ENCODE measurements around the gene CIB1. TPM values are rescaled to one million over a fixed set of nuclear protein-coding genes. Genes with fewer than 3 reads are reported as not detected.

CIB1 gene
- total RNA-seq, 4 donors from 2014 or later = 22.8 to 35.6 (median 25.5) TPM

DNA sequence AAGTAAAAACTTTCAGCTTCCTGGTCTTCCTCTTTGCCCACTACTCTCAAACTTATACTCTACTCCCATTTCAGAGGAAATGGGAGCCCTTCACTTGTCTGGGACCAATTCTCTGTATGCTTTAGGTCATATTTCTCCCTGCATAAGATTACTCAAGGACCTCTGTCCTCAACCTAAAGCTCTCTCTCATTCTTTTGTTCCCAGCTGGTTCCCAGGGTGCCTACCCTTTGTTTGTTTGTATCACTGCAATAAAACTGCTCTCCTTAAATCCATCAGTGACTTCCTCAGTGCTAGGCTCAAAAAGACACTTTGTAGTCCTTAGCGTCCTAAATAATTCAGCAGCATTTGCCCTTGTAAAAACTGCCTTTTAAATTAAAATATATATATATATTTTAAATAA is 34.7 kb upstream of the CIB1 start:
- Histone ChIP-seq H3K4me3 (peak overlapping the region in 1 of 2 donors; percentile 86), H3K9me3 (no peaks in the 10 kb centered on the region), H3K27me3 (no peaks in the 10 kb centered on the region), H3K27ac (no peak overlapping the region), H3K4me1 (peaks cover 9 to 79% (median 24%) of the 10 kb centered on the region in 3 donors), H3K36me3 (peaks cover 0 to 50% of the 10 kb centered on the region in 2 donors)
- 50 to 56% methylated on average over 1 of the region's 1 CpG for WGBS, 2 donors (ENCODE audit: low coverage in 1 of 2)
- ATAC-seq = no peak
- TF ChIP-seq, protein P1, sequence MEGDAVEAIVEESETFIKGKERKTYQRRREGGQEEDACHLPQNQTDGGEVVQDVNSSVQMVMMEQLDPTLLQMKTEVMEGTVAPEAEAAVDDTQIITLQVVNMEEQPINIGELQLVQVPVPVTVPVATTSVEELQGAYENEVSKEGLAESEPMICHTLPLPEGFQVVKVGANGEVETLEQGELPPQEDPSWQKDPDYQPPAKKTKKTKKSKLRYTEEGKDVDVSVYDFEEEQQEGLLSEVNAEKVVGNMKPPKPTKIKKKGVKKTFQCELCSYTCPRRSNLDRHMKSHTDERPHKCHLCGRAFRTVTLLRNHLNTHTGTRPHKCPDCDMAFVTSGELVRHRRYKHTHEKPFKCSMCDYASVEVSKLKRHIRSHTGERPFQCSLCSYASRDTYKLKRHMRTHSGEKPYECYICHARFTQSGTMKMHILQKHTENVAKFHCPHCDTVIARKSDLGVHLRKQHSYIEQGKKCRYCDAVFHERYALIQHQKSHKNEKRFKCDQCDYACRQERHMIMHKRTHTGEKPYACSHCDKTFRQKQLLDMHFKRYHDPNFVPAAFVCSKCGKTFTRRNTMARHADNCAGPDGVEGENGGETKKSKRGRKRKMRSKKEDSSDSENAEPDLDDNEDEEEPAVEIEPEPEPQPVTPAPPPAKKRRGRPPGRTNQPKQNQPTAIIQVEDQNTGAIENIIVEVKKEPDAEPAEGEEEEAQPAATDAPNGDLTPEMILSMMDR (IDR thresholded peaks at IDR 0.05) = no peak

DNA sequence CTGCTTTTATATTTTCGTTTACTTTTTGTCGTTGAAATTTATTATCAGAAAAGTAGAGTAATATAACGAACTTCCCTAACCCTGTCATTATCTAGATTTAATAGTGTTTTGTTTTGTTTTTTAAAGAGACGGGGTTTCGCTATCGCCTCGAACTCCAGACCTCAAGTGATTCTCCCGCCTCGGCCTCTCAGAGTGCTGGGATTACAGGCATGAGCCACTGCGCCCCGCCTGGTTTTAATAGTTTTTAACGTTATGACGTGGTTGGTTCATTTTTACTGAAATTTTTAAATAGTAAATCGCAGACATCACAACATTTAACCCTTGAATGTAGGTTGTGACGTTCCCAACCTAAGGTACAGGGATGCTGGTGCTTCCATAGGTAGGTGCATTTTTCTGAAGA is 32.7 kb upstream of the CIB1 start:
- Histone ChIP-seq H3K27me3 (no peaks in the 10 kb centered on the region), H3K4me3 (peak overlapping the region; percentile 70 to 86), H3K36me3 (peaks cover 0 to 30% of the 10 kb centered on the region in 2 donors), H3K9me3 (no peaks in the 10 kb centered on the region), H3K4me1 (peaks cover 9 to 62% (median 24%) of the 10 kb centered on the region in 3 donors), H3K27ac (peak overlapping the region; percentile 92 to 99 (median 98))
- TF ChIP-seq POLR2AphosphoS5 (IDR thresholded peaks at IDR 0.05) (no peak), POLR2A (IDR thresholded peaks at IDR 0.05) (no peak), EP300 (IDR thresholded peaks at IDR 0.05) (no peak)
- TF ChIP-seq, protein P1 (IDR thresholded peaks at IDR 0.05) = no peak
- WGBS, 2 donors (ENCODE audit: low coverage in 1 of 2) = 5 to 12% methylated on average over 15 of the region's 15 CpGs
- ATAC-seq = no peak

DNA sequence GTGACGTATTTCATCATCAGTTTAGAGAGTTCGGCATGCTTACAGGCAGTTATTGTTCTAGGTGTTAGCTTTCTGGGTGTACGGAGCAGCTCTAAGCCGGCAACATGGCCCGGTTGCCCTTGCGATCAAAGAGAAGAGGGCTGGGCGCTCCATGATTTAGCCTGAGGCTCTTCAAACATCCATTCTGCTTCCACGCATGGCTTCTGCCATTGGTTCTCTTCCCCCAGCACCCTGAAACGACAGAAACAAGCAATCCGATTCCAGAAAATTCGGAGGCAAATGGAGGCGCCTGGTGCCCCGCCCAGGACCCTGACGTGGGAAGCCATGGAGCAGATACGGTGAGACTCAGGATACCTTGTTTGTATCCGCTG is 32.3 kb upstream of the CIB1 start:
- TF ChIP-seq EP300 (IDR thresholded peaks at IDR 0.05) = no peak
- TF ChIP-seq, protein P1 (IDR thresholded peaks at IDR 0.05) = no peak
- no peak for TF ChIP-seq POLR2AphosphoS5 (IDR thresholded peaks at IDR 0.05)
- Histone ChIP-seq H3K4me3 (peak overlapping the region; percentile 70 to 86), H3K4me1 (peaks cover 9 to 58% (median 24%) of the 10 kb centered on the region in 3 donors), H3K27ac (peak overlapping the region; percentile 92 to 99 (median 98)), H3K36me3 (peaks cover 0 to 26% of the 10 kb centered on the region in 2 donors), H3K27me3 (no peaks in the 10 kb centered on the region), H3K9me3 (no peaks in the 10 kb centered on the region)
- 0% methylated on average over 2 to 3 of the region's 16 CpGs for WGBS, 2 donors (ENCODE audit: low coverage in 1 of 2)
- peak; percentile 11 for ATAC-seq

DNA sequence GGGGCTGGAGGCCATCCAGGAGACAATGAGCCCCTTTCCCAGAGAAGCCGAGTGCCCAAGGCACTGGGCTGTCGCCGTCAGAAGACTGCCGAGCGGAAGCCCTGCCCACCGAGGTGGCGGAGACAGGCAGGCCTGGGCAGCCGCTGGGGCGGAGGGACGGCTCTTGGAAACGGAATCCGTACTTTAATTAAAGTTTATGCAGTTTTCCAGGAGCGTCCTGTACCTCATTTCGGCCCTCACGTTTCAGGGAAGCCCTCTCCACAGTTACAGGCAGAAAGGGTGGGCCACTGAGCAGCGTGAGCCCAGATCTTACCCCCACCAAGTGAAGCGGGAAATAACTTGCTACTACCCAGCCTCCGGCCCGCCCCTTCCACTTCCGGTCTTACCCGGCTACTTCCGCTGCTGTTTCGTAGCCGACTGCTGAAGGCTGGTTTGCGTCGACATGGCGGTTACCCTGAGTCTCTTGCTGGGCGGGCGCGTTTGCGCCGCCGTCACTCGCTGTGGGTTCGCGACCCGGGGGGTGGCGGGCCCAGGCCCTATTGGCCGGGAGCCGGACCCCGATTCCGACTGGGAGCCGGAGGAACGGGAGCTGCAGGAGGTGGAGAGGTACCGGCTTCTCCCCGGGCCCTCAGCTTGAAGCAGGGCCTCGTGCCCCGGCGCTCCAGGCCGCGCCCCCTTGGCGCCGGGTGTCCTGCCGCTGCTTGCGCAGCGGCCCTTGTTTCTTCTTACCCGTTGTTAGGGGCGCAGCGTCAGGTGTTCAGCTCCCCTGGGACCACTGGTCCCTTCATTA is 31.7 kb upstream of the CIB1 start, which contains the start of gene NGRN:
NGRN (plus strand) TSS at position 402 of the 790 bp plus-strand sequence; CDS start at position 443, 41 bp downstream.
- peaks cover 0 to 20% of the 10 kb centered on the region in 2 donors for H3K36me3 ChIP-seq
- peaks cover 9 to 52% (median 24%) of the 10 kb centered on the region in 3 donors for H3K4me1 ChIP-seq
- ATAC-seq = peak; percentile 97
- H3K27ac ChIP-seq = peak within 1 kb of the TSS; percentile 92 to 99 (median 98)
- H3K9me3 ChIP-seq = no peaks in the 10 kb centered on the region
- peak within 1 kb of the TSS; percentile 70 to 86 for H3K4me3 ChIP-seq
- 0 to 2% methylated on average over 1 to 15 of the region's 59 CpGs for WGBS, 2 donors (ENCODE audit: low coverage in 1 of 2)
- peak; percentile 90 for TF ChIP-seq POLR2AphosphoS5 (IDR thresholded peaks at IDR 0.05)
- TF ChIP-seq EP300 (IDR thresholded peaks at IDR 0.05) = no peak
- peak; percentile 56 to 72 for TF ChIP-seq POLR2A (IDR thresholded peaks at IDR 0.05)
- TF ChIP-seq, protein P1 (IDR thresholded peaks at IDR 0.05) = peak in 1 of 4 experiments; percentile 11
- no peaks in the 10 kb centered on the region for H3K27me3 ChIP-seq

DNA sequence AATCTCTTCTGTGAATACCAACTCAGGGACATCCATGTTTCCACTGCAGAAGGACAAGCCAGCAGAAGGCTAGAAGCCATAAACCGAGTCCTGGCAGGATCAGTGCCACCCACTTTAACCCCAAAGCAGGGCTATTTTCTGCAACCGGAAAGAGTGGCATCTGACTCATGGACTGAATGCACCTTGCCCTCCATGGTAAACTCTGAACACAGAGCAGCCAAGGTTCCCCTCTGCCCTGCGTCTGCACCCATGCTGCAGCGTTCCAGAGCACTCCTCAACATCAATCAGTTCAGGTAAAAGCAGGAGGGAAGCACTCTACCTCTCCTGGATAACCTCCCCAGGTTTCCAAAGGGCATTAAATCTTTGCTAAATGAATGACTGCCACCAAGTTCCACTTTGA is 30.9 kb upstream of the CIB1 start:
- H3K4me1 ChIP-seq = peaks cover 9 to 44% (median 24%) of the 10 kb centered on the region in 3 donors
- H3K36me3 ChIP-seq = peaks cover 0 to 12% of the 10 kb centered on the region in 2 donors
- TF ChIP-seq POLR2AphosphoS5 (IDR thresholded peaks at IDR 0.05) (no peak), POLR2A (IDR thresholded peaks at IDR 0.05) (no peak), EP300 (IDR thresholded peaks at IDR 0.05) (no peak)
- TF ChIP-seq, protein P1 (IDR thresholded peaks at IDR 0.05) = no peak
- WGBS, 2 donors (ENCODE audit: low coverage in 1 of 2) = 17 to 24% methylated on average over 1 to 4 of the region's 4 CpGs
- ATAC-seq = no peak
- no peaks in the 10 kb centered on the region for H3K27me3 ChIP-seq
- H3K4me3 ChIP-seq = peak overlapping the region; percentile 70 to 86
- H3K9me3 ChIP-seq = no peaks in the 10 kb centered on the region
- H3K27ac ChIP-seq = peak overlapping the region; percentile 92 to 99 (median 98)

Data from gastroesophageal sphincter (tissue), 4 donors.